CD4-positive, alpha-beta T cell treated with Interleukin-2 at 100 ng/mL for 4 hours (primary cell): ENCODE results near the gene IRGQ.
"Not testable (repeated sequence)": the region's sequence is repeated elsewhere in the genome, so short reads cannot be mapped to it uniquely, and the experiment has no call there.

Source experiments
- DNase-seq: peaks from one replicate; pipeline ENCODE4 v3.0.0-alpha.2; 2020; ENCODE audit warnings: low spot score

Gene IRGQ

DNA sequence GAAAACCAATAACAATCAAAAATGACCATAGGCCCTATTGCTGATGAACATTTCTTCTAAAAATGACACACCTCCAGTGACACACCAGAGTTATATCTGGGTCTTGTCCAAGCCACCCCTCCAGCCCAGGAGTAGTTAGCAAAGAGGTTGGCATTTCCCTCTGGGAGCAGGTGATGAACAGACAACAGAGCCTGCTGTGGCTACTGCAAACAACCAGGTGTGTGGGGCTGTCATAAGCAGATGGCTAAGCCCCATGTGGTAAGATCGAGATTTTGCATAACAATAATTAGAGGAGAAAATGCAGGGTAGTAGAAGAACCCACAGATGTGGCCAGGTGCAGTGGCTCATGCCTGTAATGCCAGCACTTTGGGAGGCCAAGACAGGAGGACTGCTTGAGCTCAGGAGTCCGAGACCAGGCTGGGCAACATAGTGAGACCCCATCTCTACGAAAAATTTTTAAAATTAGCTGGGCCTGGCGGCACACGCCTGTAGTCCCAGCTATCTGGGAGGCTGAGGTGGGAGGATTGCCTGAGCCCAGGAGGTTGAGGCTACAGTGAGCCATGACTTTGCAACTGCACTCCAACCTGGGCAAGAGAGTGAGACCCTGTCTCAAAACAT lies 25.7 kb downstream of the IRGQ start:
- DNase-seq, result no peak

DNA sequence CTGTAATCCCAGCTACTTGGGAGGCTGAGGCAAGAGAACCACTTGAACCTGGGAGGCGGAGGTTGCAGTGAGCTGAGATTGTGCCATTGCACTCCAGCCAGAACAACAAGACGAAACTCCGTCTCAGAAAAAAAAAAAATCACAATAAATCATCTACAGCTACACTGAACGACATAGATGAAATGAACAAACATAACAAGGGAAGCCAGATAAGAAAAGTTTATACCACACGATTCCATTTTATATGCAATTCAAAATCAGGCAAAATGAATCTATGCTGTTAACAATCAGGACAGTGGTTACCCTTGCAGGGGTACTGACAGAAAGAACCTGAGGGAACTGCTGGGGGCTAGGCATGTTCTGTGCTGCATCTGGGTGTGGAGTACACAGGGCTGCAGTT lies 26.3 kb downstream of the IRGQ start:
- DNase-seq, result no peak

DNA sequence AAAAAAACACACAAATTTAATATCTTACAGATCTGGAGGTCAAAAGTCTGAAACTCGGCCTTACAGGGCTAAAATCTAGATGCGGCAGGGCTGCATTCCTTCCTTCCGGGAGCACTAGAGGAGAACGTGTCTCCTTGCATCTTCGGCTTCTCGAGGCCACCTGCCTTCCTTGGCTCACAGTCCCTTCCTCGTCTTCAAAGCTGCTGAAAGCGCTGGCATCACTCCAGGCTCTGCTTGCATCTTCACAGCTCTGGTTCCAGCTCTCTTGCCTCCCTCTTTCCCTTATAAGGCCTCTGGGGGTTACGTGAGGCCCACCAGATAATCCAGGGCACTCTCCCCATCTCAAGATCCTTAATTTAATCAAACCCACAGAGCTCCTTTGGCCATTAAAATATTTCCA lies 31.1 kb downstream of the IRGQ start:
- no peak for DNase-seq

DNA sequence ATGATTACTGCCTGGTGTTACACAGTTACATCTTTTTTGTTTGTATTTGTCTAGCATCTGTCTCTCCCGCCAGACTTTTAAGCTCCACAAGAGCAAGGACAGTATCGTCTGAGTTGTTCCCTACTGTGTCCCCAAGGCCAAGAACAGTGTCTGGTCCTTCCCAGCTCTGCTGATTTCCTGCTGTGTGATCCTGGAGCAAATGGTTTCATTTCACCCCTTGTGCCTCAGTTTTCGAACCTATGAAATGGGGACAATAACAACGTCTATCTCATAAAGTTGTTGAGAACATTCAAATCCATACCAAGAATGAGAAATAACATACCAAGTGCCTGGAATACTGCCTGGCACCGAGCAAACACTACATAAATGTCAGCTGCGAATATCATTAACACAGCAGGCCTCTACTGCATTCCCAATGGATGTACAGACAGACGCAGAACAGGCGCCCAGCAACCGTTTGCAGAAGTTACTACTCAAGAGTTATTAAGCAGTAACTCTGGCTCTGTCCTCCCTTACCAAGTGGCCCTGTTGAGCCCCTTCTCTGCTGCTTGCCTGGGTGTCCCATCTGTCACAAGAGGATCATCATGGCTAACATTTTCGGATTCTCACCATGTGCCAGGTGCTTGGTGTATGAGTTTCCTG lies 32.0 kb downstream of the IRGQ start:
- no peak for DNase-seq

DNA sequence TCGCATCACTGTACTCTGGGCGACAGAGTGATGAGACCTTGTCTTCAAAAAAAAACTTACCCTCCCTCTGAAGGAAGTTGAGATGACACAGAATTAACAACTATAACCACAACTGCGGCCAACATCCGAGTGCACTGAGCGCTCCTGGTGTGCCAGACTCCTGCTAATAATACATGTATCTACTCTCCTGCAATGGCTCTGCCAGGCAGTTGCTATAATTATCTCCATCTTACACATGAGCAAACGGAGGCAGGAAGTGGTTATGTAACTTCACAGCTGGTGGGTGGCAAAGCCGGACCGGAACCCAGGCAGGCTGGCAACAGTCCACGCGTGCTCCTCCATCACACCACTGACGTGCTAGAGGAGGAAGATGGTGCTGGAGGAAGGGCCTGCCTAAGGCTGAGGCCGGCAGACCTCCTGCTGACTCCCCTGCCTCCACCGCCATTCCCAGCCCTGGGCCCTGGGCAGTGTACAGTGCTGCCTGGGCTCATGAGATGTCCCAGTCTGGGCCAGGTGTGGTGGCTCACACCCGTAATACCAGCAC lies 33.2 kb downstream of the IRGQ start:
- peak; percentile 91 for DNase-seq

DNA sequence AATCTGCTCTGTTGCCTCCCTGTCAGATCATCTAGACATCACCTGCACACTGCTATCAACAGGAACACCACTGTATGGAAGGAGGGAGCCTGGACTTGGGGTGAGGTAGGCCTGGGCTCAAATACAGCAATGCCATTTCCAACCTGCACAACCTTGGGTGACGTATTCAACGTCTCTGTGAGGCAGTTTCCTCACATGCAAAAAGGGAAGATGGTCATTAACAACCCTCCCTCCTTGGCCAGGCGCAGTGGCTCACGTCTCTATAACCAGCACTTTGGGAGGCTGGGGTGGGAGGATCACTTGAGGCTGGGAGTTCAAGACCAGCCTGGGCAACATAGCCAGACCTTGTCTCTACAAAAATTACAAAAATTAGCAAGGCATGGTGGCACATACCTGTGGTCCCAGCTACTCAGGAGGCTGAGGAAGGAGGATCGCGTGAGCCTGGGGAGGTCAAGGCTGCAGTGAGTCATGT lies 33.7 kb downstream of the IRGQ start:
- DNase-seq, result no peak

DNA sequence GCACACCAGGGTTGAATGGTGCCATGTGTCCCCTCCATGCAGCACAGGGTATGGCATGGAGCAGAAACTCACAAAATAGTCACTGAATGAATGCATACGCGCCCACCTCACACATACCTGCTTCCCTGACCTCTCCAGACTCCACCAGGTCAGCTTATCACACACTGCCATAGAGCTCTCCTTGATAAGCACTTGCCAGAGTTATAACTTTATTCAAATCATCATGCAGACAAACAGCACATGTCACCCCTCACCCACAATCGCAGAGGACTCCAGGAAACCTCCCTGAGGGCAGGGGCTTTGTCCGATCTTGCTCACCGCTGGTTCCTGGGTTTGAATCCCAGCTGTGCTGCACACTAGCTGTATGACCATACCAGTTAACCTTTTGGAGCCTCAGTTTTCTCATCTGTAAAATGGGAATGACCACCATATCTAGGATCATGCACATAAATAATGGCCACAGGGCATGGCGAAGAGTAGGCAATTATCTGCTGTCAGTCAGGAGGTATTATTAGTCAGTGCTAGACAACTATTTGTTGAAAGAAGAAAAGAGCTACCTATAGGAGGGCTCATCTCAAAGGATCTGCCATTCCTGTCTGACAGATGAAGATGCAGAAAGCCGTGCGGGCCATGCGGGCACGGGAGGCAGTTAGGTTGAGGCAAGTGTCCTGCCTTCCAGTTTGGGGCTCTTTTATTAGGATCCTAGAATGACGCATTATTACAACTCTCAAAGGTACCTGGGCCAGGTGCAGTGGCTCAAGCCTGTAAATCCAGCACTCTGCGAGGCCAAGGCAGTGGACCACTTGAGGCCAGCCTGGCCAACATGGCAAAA lies 34.6 kb downstream of the IRGQ start:
- no peak for DNase-seq

DNA sequence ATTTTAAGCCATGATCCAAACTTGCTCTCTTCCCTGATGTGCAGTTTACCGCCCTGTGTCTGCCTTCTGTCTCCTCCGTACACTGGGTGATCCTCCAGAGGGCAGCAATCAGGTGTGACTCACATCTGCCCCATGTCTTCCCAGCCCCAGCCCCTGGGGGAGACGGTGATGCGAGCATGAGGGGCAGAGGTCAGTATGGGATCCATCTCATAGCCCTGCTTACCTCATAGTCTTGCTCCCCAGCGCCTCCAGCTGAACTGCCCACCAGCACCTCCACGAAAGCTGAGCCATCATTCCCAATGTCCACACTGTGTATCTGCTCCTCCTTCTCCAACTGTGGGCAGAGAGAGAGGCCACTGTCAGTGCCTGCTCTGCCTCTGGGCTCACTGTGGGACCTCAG lies 35.2 kb downstream of the IRGQ start:
- no peak for DNase-seq

DNA sequence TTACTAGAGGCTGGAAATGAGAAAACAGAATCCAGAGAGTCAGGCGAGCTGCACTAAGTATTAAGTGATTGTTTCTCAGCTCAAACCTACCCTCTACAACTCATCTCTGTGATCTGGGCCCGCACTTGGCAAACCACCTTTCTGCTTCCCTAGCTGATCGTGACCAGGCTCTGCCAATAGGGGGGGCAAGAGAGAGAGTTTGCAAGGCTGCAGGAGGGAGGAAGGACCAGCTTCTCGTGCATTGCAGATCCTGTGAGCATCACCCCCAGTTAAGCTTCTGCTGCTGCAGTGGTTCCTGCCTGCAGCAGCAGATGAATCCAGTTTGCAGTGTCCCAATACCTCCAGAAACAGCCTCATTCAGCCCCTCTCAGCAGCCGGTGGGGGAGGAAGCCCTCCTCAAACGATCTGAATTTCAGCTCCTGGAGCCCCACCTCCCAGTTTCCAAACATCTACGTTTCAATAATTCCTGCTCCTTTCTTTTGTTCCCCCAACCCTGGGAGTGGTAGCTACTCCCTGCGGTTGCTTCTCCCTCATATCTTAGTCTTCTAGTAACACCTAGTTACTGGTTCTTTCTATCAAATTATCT lies 40.7 kb downstream of the IRGQ start:
- peak; percentile 91 for DNase-seq

DNA sequence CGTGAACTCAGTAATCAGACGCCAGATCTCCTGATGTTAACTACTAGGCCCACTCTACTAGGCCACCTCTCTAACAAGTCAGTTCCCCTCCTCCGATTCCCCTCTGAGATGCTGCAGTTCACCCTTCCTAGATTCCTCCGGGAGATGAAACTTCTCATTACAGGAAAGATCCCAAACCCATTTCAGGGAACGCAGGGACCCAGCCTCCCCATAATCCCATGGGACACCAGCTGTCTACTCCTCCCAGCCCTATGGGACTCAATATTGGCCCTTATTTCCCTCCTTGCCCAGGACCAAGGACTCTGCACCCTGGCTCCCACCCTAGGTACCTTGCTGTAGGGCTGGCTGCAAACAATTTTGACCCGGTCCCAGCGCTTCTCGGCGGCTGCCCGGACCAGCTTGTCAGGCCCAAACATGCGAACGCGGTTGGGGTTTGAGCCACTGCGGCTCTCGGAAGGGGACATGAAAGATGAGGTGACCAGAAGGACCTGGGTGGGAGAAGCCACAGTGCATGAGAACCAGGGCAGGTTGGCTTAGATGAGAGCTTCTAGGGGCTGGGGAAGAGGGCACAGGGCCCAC lies 41.5 kb downstream of the IRGQ start:
- no peak for DNase-seq

DNA sequence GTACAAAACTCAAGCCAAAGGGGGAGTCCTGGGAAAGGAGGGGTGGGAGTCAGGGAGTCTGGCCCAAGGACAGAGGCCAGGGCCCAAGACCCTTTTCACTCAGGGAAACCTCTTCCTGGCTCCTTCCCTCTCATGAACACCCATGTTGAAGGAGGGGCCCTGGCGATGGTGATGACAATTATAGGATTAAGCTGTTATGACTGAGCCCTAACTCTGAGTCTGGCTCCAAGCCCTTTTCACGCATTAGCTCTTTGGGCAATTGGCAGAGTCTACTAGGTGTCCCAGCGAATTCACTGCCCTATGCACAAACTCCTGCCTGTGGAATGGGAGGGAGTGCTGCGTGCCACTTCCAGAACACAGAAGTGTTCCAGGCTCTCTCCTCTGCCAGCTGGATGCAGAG lies 42.3 kb downstream of the IRGQ start:
- DNase-seq, result no peak

DNA sequence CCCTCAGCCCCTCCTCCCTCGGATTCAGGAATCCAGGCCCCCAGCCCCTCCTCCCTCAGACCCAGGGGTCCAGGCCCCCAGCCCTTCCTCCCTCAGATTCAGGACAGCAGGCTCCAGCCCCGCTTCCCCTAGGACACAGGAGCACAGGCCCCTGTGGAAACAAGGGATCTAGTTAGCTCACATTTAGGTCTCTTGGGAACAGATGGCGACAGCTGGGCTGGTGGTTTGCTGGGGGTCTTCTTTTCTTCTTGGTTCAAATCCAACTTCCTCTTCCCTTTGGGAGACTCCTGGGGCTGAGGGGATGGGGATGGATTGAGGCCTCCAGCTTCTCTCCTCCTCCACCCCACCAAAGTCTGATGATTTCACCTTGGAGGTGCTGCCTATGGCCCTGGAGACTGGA lies 43.3 kb downstream of the IRGQ start:
- DNase-seq, result no peak

DNA sequence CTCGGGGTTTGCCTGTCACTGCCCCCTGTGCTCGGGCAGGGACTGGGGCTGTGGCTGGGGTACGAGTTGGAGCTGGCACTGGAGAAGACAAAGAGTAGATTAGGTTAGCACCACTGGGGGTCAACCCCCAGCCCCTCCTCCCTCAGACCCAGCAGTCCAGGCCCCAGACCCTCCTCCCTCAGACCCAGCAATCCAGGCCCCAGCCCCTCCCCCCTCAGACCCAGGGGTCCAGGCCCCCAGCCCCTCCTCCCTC lies 43.8 kb downstream of the IRGQ start:
- DNase-seq, result no peak

DNA sequence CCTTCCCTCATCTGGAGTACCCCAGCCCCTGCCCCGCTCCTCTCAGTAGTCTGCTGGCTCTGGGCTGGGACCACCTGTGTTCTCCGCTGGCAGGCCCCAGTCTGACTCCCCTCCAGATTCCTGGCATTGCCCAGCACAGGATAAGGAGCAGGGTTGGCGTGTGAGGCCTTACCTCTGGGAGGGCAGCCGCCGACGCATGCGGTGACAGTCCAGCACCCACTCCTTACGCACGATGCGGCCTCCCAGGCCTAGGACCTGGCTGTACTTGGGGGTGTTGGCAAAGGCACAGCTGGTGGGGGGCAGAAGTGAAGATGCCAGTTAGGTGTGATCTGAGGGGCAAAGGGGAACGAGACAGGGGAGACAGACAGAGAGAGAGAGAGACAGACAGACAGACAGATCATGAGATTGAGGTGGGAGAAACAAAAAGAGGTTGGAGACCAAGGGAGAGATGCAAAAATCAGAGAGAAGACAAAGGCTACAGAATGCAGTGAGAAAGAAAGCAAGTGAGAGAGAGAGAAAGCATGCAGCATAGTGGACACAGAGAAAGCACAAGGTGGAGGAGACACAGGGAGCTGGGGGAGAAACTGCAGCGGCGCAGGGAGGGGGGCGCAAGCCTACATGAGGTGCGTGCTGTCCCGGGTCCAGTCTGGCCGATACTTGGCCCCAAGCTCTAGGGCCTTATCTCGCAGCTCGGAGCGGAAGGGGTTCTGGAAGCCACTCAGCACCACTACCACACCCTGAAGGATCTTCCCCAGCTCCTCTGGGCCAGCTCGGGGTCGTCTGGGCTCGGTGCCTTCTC lies 44.3 kb downstream of the IRGQ start:
- DNase-seq, result no peak

DNA sequence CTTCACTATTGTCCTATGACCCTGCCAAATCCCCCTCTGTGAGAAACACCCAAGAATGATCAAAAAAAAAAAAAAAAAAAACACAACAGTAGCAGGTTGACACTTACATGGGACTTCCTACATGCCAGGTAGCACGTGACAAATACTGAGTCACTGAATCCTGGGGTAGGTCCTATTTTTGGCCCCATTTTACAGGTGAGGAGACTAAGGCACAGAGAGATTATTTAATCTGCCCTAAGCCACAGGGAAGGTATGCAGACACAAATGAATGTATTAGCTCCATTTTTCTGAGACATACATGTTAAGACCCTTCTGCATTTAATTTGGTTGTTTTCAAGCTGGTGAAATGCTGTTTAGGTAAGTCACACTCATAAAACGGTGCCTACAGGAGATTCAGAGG lies 47.2 kb downstream of the IRGQ start:
- no peak for DNase-seq

DNA sequence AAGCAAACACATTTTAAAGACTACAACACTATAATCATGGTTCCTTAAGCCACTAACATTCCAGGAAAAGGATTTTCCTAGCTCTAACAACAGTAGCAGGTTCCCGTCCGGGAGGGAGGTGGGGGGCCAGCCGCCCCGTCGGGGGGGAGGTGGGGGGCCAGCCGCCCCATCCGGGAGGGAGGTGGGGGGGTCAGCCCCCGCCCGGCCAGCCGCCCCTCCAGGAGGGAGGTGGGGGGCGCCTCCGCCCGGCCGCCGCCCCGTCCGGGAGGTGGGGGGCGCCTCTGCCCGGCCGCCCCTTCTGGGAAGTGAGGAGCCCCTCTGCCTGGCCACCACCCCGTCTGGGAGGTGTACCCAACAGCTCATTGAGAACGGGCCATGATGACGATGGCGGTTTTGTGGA lies 48.0 kb downstream of the IRGQ start:
- not testable (repeated sequence) for DNase-seq

DNA sequence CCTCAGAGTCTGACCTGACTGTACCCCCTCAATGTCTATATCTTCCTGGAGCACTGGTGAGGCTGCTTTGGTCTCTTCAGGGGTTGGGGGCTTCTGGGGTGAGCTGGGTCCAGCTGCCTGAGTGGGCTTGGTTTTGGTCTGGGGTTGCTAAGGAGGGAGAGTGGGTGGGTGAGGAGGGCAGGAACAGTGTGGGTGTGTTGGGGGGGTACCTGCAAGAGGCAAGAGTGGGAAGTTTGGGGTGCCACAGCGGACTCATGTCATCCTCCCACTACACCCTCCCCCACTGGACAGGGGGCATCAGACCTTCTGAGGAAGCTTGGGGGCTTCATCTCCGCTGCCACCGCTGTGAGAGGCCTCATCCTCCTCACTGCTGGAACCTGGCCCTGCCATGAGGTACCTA lies 49.4 kb downstream of the IRGQ start:
- no peak for DNase-seq

DNA sequence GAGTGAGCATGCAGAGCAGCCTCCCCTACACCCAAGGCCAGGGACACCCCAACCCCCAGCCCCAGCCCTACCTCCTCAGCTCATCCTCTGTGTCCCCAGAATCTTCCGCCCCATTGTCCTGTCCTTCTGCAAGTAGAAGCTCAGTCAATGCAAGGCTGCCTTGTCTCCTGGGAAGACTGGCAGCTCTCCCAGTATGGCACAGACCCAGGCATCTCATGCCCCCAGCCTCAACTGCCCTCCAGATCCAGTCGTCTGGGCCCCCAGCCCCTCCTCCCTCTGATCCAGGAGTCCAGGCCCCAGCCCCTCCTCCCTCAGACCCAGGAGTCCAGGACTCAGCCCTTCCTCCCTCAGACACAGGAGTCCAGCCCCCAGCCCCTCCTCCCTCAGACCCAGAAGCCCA lies 50.0 kb downstream of the IRGQ start:
- DNase-seq, result no peak

DNA sequence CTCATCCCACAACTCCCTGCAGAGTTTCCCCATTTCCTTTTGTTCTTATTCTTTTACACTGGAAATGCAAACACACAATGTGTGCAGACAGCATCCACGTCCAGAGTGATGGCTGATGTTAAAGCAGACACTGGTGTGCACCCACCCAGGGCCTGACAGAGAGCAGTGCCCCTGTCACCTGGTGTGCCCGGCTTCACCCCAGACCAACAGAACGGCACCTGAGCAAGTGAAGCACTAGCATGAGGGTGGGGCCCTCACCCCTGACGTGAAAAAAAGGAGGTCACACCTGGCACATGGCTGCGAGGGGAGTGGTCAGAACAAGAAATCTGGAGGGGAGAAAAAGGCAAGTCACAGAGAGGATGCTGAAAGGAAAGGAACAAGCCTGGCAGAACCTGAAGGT lies 50.7 kb downstream of the IRGQ start:
- no peak for DNase-seq

DNA sequence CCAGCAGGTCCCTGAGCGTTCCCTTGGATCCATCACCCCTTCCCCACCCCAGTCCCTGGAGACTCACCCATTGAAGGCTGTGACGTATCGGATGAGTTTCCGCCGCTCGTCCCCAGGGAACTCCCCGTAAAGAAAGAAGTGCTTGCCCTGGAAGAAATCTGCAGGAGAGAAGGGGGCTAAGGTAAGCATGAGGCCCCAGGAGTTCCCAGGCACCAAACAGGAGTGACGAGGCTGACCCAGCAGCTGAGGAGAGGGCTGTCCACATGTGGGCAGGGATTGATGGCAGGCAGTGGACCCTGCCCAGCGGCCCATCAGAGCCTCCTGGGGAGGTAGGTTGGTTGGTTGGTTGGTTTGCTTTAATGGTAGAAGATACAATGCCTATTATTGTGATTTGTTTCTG lies 51.9 kb downstream of the IRGQ start:
- DNase-seq, result no peak

DNA sequence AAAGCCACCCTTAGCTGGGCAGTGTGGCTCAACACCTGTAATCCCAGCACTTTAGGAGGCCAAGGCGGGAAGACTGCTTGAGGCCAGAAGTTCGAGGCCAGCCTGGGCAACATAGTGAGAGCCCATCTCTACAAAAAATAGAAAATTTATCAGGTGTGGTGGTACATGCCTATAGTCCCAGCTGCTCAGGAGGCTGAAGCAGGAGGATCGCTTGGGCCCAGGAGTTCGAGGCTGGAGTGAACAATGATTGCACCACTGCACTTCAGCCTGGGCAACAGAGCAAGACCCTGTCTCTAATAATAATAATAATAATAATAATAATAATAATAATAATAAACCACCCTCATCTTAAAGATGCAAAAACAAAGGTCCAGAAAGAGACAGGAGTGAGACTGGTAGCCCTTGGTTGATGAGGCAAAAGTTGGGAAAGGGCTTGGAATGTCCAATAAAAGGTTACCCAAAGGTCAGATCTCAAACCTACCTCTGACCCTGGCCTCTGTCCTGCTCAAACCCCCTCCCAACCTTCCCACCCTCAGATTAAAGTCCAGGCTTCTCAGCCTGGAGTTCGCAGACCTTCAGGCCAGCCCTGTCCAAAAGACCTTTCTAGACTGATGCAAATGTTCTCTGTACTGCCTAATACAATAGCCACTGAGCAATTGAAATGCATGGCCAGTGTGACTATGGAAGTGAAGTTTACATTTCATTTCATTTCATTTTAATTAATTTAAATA lies 53.8 kb downstream of the IRGQ start:
- no peak for DNase-seq
